ENCODE measurements around the gene GLT6D1. TPM values are rescaled to one million over a fixed set of nuclear protein-coding genes. Genes with fewer than 3 reads are reported as not detected.
"Not testable (repeated sequence)": the region's sequence is repeated elsewhere in the genome, so short reads cannot be mapped to it uniquely, and the experiment has no call there.

Gene GLT6D1
- total RNA-seq, 1 donor, result not detected

DNA sequence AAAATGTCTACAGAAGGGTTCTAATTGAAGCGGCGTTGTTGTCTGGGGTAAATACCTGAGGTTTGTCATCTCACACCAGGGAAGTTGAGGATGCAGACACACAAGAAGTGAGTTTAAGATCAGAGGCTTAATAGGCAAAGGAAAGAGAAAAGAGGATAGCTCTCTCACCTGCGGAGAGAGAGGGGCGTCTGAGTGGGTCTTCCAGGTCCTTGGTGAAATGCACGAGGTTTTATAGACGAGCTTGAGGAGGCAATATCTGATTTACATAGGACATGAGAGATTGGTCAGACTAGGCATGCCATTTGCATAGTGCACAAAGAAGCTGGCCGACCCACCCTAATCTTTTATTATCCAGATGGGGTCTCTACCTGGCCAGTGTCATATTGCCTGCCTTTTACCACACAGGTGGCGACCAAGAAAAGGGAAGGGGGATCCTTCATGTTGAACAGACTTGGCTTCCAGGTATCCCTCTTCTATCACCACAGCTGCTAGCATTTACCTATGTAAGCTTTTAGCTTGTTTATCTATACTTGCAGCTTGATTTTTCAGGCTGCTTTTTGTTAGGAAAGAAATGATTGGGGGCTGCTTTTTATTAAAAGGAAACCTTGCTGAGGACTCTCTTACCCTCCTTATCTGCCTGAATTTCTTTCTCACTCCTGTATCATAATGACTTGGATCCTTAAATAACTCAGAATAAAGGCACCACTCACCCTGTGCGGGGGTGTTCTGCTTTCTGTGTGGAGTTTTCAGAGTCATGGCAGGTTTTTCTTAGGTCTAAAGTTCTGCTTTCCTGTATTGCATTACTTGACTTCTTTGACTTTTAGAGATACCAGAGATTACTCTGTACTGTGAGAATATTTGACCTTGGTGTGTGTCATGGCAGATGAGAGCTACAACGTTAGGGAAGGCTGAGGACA lies 9.4 kb upstream of the GLT6D1 start:
- TF ChIP-seq CTCF (IDR thresholded peaks at IDR 0.05; ENCODE audit: insufficient read depth, low read length), result no peak
- no peak overlapping the region for H3K4me3 ChIP-seq (ENCODE audit: low read depth, low read length)
- DNase-seq (ENCODE audit: low read depth), result no peak

GRCh38 chr9:135647884-135648283 lies 8.5 kb upstream of the GLT6D1 start:
- H3K4me3 ChIP-seq (ENCODE audit: low read depth, low read length), result no peak overlapping the region
- DNase-seq (ENCODE audit: low read depth), result no peak
- no peak for TF ChIP-seq CTCF (IDR thresholded peaks at IDR 0.05; ENCODE audit: insufficient read depth, low read length)

- no peak for TF ChIP-seq CTCF (IDR thresholded peaks at IDR 0.05; ENCODE audit: insufficient read depth, low read length)
- no peak for DNase-seq (ENCODE audit: low read depth)
- no peak overlapping the region for H3K4me3 ChIP-seq (ENCODE audit: low read depth, low read length)
These were observed 5.4 kb upstream of the GLT6D1 start for GRCh38 chr9:135644631-135645218.

DNA sequence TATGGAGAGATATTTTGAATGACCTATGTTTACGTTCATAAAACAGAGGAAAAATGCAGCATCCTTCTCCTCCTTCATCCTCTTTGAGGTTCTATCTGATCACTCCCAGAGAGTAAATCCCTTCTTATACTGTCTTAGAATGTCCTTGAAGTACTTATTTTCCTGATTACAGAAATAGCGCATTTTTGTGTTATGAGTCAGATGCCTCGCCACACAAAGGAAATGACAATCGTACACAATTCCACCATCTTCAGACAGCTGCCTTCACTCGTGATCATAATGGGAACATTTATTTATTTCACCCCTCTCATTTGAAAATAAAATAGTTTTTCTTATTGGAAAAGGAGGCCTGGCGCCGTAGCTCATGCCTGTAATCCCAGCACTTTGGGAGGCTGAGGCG lies 2.4 kb upstream of the GLT6D1 start:
- H3K4me3 ChIP-seq (ENCODE audit: low read depth, low read length), result no peak overlapping the region
- no peak for TF ChIP-seq CTCF (IDR thresholded peaks at IDR 0.05; ENCODE audit: insufficient read depth, low read length)
- no peak for DNase-seq (ENCODE audit: low read depth)

GRCh38 chr9:135641047-135641446 lies 1.7 kb upstream of the GLT6D1 start:
- DNase-seq (ENCODE audit: low read depth), result no peak
- H3K4me3 ChIP-seq (ENCODE audit: low read depth, low read length), result no peak overlapping the region
- no peak for TF ChIP-seq CTCF (IDR thresholded peaks at IDR 0.05; ENCODE audit: insufficient read depth, low read length)

GRCh38 chr9:135636930-135637530 lies 2.3 kb downstream of the GLT6D1 start:
- not testable (repeated sequence) for H3K4me3 ChIP-seq (ENCODE audit: low read depth, low read length); DNase-seq (ENCODE audit: low read depth)

- no peak for DNase-seq (ENCODE audit: low read depth)
- TF ChIP-seq CTCF (IDR thresholded peaks at IDR 0.05; ENCODE audit: insufficient read depth, low read length), result no peak
- H3K4me3 ChIP-seq (ENCODE audit: low read depth, low read length), result no peak overlapping the region
These were observed 6.5 kb downstream of the GLT6D1 start for GRCh38 chr9:135632841-135633240.

Data from fibroblast of the aortic adventitia (primary cell).